HCT116 (cell line): ENCODE measurements around the gene CTSE. TPM values are rescaled to one million over a fixed set of nuclear protein-coding genes. Genes with fewer than 3 reads are reported as not detected.

ENCODE experiments used
- ATAC-seq: fragments of 200-7000 bp; cut with Tn5 transposase; 2 replicates; pipeline ENCODE4 v1.9.1; 2020; ENCODE audit warnings: mild to moderate bottlenecking, moderate library complexity
- BruUV-seq: library from RNA; stranded (reverse); fragments of 400-500 nt; replicated peaks from 2 replicates; lab custom pipeline; 2021; lab: Mats Ljungman, UMichigan
- CTCF ChIA-PET: fragments of 300-600 bp; sonication (Branson Sonifier 250); formaldehyde crosslinking; loops from one replicate; lab custom pipeline; 2021; ENCODE audit warnings: antibody characterized with exemption; lab: Charles Lee
- POLR2A ChIA-PET: fragments of 300-600, 350-600 bp; sonication (Branson Sonifier 250); formaldehyde crosslinking; loops from one replicate; lab custom pipeline; 2021; ENCODE audit warnings: antibody characterized with exemption; lab: Charles Lee
- RAD21 ChIA-PET, 2 experiments: fragments of 300-600 bp; sonication (Branson Sonifier 250); formaldehyde crosslinking; loops; one replicate each; lab custom pipeline; 2023; ENCODE audit warnings: low total read pairs in 2 of 2; ENCODE audit not compliant: uncharacterized antibody in 2 of 2, unreplicated experiment in 2 of 2, low non-redundant PET in 1 of 2; lab: Charles Lee
- DNase-seq: peaks from one replicate; pipeline ENCODE4 v3.0.0-alpha.2; 2010; ENCODE audit warnings: low read depth, low spot score
- H2AFZ ChIP-seq: fragments of 200-600 bp; shearing (Covaris generic), sonication (generic); 2 replicates; pipeline ENCODE4 v1.6.1; 2017; ENCODE audit warnings: low read depth, mixed run types, mixed read lengths, antibody characterized with exemption, low read length; ENCODE audit not compliant: poor library complexity, severe bottlenecking
- H3K27ac ChIP-seq: 2 replicates; pipeline ENCODE4 v1.5.1; 2012; ENCODE audit warnings: low read depth, low read length
- H3K27me3 ChIP-seq: fragments of 200-600 bp; sonication (generic); 2 replicates; pipeline ENCODE4 v1.6.1; 2016; ENCODE audit warnings: mixed run types, low read length, mixed read lengths; ENCODE audit not compliant: insufficient read depth
- H3K36me3 ChIP-seq, 2 experiments: fragments of 200-500 bp in 1 of 2; fragments of 200-600 bp in 1 of 2; sonication (Bioruptor generic) in 1 of 2; sonication (generic) in 1 of 2; 2 replicates each; pipeline versions ENCODE4 v1.5.1 to v1.6.1; 2014 to 2016; ENCODE audit warnings: low read length in 2 of 2, inconsistent platforms in 1 of 2, mixed read lengths in 1 of 2, mixed run types in 1 of 2; ENCODE audit not compliant: insufficient read depth in 2 of 2, control insufficient read depth in 1 of 2
- H3K4me1 ChIP-seq, 2 experiments: fragments of 200-600 bp in 1 of 2; sonication (generic) in 1 of 2; 2 replicates each; pipeline versions ENCODE4 v1.5.1 to v1.6.1; 2012 to 2017; ENCODE audit warnings: low read length in 2 of 2, inconsistent platforms in 1 of 2, mild to moderate bottlenecking in 1 of 2, mixed read lengths in 1 of 2, mixed run types in 1 of 2, moderate library complexity in 1 of 2; ENCODE audit not compliant: insufficient read depth in 2 of 2, control insufficient read depth in 1 of 2
- H3K4me2 ChIP-seq: fragments of 200-600 bp; sonication (generic); 2 replicates; pipeline ENCODE4 v1.6.1; 2017; ENCODE audit warnings: mixed run types, low read length, mixed read lengths
- H3K4me3 ChIP-seq, 2 experiments: fragments of 200-600 bp in 1 of 2; sonication (generic) in 1 of 2; replicated peaks in 1 of 2; 2 replicates each; pipeline ENCODE4 v1.5.1; 2011 to 2016; ENCODE audit warnings: low read length in 2 of 2, control low read depth in 1 of 2, low read depth in 1 of 2, mild to moderate bottlenecking in 1 of 2, mixed read lengths in 1 of 2, mixed run types in 1 of 2
- H3K79me2 ChIP-seq: fragments of 200-600 bp; sonication (generic); 2 replicates; pipeline ENCODE4 v1.6.1; 2017; ENCODE audit warnings: mild to moderate bottlenecking, mixed run types, low read length, moderate library complexity, mixed read lengths; ENCODE audit not compliant: insufficient read depth
- H3K9ac ChIP-seq: fragments of 200-600 bp; sonication (generic); 2 replicates; pipeline ENCODE4 v1.6.1; 2016; ENCODE audit warnings: low read length, mixed read lengths
- H3K9me2 ChIP-seq: fragments of 200-600 bp; sonication (generic), shearing (Covaris generic); 2 replicates; pipeline ENCODE4 v1.6.1; 2017; ENCODE audit warnings: mixed run types, mild to moderate bottlenecking, moderate library complexity; ENCODE audit not compliant: insufficient read depth
- H3K9me3 ChIP-seq, 2 experiments: fragments of 200-500 bp in 1 of 2; fragments of 200-600 bp in 1 of 2; sonication (Bioruptor generic) in 1 of 2; sonication (generic) in 1 of 2; 2 replicates each; pipeline ENCODE4 v1.6.1; 2014 to 2017; ENCODE audit warnings: low read length in 2 of 2, mixed read lengths in 2 of 2, inconsistent platforms in 1 of 2, low read depth in 1 of 2, mild to moderate bottlenecking in 1 of 2, mixed run types in 1 of 2, moderate library complexity in 1 of 2; ENCODE audit not compliant: control insufficient read depth in 1 of 2, insufficient read depth in 1 of 2
- H4K20me1 ChIP-seq: fragments of 200-600 bp; sonication (generic), shearing (Covaris generic); 2 replicates; pipeline ENCODE4 v1.6.1; 2017; ENCODE audit warnings: mixed run types, mild to moderate bottlenecking, moderate library complexity; ENCODE audit not compliant: insufficient read depth
- EZH2 ChIP-seq: fragments of 200-600 bp; sonication (generic); IDR thresholded peaks from 2 replicates; pipeline ENCODE4 v1.6.1; 2017; ENCODE audit warnings: antibody characterized with exemption, mixed run types
- EZH2phosphoT487 ChIP-seq: fragments of 200-600 bp; IDR thresholded peaks from 2 replicates; pipeline ENCODE4 v1.6.1; 2018; ENCODE audit warnings: antibody characterized with exemption, borderline replicate concordance
- POLR2A ChIP-seq: IDR thresholded peaks from 2 replicates; pipeline ENCODE4 v1.7.0; 2011; ENCODE audit warnings: borderline replicate concordance; ENCODE audit not compliant: insufficient read depth, insufficient read length; ENCODE audit errors: extremely low read depth
- POLR2AphosphoS5 ChIP-seq: IDR thresholded peaks from 2 replicates; pipeline ENCODE4 v1.6.1; 2011; ENCODE audit warnings: mild to moderate bottlenecking, low read depth, low read length, moderate library complexity
- SIN3A ChIP-seq: IDR thresholded peaks from 2 replicates; pipeline ENCODE4 v1.6.1; 2012; ENCODE audit warnings: low read depth
- TCF7L2 ChIP-seq: IDR thresholded peaks from 2 replicates; pipeline ENCODE4 v1.7.0; 2011; ENCODE audit warnings: borderline replicate concordance, inconsistent platforms; ENCODE audit not compliant: insufficient read depth, insufficient read length; ENCODE audit errors: extremely low read depth
- YY1 ChIP-seq: IDR thresholded peaks from 2 replicates; pipeline ENCODE4 v1.6.1; 2011; ENCODE audit warnings: low read length, low read depth, moderate library complexity, mild to moderate bottlenecking; ENCODE audit not compliant: insufficient replicate concordance; ENCODE audit errors: extremely low read depth
- intact Hi-C: fragments of 100-400 bp; cut with micrococcal nuclease; formaldehyde crosslinking; loops from 2 replicates; pipeline ENCODE4 v1.10.0; 2022
- total RNA-seq: library from RNA; stranded (reverse); gene quantifications from one replicate; pipeline ENCODE4 v1.2.1, GENCODE V29; 2021; ENCODE audit not compliant: unreplicated experiment
- TF ChIP-seq, protein P1 (sequence below): IDR thresholded peaks from 2 replicates; pipeline ENCODE4 v1.6.1; 2012
- TF ChIP-seq, protein P2 (sequence below): IDR thresholded peaks from 2 replicates; pipeline ENCODE4 v1.6.1; 2012; ENCODE audit warnings: low read depth
- TF ChIP-seq, protein P3 (sequence below), 3 experiments: fragments of 200-600 bp in 1 of 3; sonication (generic) in 1 of 3; IDR thresholded peaks in 2 of 3; conservative IDR thresholded peaks in 1 of 3; 2 replicates each; pipeline ENCODE4 v1.5.1; 2012 to 2017; ENCODE audit warnings: low read depth in 2 of 3, low read length in 2 of 3, antibody characterized with exemption in 1 of 3, borderline replicate concordance in 1 of 3, control low read depth in 1 of 3, mild to moderate bottlenecking in 1 of 3, mixed read lengths in 1 of 3, mixed run types in 1 of 3, moderate library complexity in 1 of 3; ENCODE audit not compliant: insufficient read depth in 1 of 3

The CTSE gene
- total RNA-seq, 1 experiment from 2014 or later: 0.12 TPM

DNA sequence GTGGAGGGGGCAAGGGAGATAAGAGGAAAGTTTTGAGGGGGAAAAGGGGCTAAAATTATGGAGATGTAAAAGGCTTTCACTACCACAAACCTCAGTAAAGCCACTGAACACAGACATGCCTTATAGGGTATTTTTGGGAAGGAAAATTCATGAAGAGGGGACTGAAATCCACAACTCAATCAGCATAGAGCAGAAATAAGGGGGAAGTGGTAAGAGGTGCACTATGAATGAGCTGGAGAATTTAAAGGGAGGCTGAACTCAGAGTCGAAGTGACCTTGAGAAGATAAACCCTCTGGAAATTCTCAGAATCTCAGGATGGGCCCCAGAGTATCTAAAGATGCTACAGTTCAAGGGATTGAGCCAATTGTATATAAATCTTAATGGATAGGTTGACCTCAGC lies 44.6 kb upstream of the CTSE start:
- Histone ChIP-seq H3K27me3 (no peaks in the 10 kb centered on the region), H3K4me2 (no peak overlapping the region), H3K9ac (no peak overlapping the region), H3K4me1 (no peaks in the 10 kb centered on the region), H3K36me3 (no peaks in the 10 kb centered on the region), H3K9me3 (no peaks in the 10 kb centered on the region), H3K27ac (no peak overlapping the region), H3K4me3 (no peak overlapping the region), H4K20me1 (no peaks in the 10 kb centered on the region), H3K79me2 (no peaks in the 10 kb centered on the region), H3K9me2 (no peaks in the 10 kb centered on the region), H2AFZ (no peak overlapping the region)
- TF ChIP-seq EZH2 (no peak), TCF7L2 (no peak), YY1 (no peak), POLR2AphosphoS5 (no peak), EZH2phosphoT487 (no peak), SIN3A (no peak), POLR2A (no peak)
- TF ChIP-seq, protein P1, sequence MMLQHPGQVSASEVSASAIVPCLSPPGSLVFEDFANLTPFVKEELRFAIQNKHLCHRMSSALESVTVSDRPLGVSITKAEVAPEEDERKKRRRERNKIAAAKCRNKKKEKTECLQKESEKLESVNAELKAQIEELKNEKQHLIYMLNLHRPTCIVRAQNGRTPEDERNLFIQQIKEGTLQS: no peak
- TF ChIP-seq, protein P2, sequence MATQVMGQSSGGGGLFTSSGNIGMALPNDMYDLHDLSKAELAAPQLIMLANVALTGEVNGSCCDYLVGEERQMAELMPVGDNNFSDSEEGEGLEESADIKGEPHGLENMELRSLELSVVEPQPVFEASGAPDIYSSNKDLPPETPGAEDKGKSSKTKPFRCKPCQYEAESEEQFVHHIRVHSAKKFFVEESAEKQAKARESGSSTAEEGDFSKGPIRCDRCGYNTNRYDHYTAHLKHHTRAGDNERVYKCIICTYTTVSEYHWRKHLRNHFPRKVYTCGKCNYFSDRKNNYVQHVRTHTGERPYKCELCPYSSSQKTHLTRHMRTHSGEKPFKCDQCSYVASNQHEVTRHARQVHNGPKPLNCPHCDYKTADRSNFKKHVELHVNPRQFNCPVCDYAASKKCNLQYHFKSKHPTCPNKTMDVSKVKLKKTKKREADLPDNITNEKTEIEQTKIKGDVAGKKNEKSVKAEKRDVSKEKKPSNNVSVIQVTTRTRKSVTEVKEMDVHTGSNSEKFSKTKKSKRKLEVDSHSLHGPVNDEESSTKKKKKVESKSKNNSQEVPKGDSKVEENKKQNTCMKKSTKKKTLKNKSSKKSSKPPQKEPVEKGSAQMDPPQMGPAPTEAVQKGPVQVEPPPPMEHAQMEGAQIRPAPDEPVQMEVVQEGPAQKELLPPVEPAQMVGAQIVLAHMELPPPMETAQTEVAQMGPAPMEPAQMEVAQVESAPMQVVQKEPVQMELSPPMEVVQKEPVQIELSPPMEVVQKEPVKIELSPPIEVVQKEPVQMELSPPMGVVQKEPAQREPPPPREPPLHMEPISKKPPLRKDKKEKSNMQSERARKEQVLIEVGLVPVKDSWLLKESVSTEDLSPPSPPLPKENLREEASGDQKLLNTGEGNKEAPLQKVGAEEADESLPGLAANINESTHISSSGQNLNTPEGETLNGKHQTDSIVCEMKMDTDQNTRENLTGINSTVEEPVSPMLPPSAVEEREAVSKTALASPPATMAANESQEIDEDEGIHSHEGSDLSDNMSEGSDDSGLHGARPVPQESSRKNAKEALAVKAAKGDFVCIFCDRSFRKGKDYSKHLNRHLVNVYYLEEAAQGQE: no peak
- TF ChIP-seq, protein P3, sequence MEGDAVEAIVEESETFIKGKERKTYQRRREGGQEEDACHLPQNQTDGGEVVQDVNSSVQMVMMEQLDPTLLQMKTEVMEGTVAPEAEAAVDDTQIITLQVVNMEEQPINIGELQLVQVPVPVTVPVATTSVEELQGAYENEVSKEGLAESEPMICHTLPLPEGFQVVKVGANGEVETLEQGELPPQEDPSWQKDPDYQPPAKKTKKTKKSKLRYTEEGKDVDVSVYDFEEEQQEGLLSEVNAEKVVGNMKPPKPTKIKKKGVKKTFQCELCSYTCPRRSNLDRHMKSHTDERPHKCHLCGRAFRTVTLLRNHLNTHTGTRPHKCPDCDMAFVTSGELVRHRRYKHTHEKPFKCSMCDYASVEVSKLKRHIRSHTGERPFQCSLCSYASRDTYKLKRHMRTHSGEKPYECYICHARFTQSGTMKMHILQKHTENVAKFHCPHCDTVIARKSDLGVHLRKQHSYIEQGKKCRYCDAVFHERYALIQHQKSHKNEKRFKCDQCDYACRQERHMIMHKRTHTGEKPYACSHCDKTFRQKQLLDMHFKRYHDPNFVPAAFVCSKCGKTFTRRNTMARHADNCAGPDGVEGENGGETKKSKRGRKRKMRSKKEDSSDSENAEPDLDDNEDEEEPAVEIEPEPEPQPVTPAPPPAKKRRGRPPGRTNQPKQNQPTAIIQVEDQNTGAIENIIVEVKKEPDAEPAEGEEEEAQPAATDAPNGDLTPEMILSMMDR (IDR thresholded peaks at IDR 0.05 in 2 of 3, conservative IDR thresholded peaks at IDR 0.05 in 1 of 3; ENCODE audit: borderline replicate concordance in 1 of 3, insufficient read depth in 1 of 3, low read depth in 2 of 3, low read length in 2 of 3): no peak
- no peak for ATAC-seq
- ChIA-PET POLR2A (no interaction called here), RAD21 (no interaction called here), CTCF (no interaction called here)
- intact Hi-C loops: no loop called here
- no TSS peak for BruUV-seq
- no peak for DNase-seq
